NCI-H1436 treated with DMSO at 0.1 percent for 48 hours (cell line): Measurements from ENCODE around the gene SLC7A4.

ENCODE experiments used
- DNase-seq: peaks from one replicate; lab custom pipeline; 2025; lab: John Stamatoyannopoulos, UW

Gene SLC7A4

GRCh38 chr22:20983081-20983771, 49.1 kb downstream of the SLC7A4 start:
- DNase-seq = no peak

DNA sequence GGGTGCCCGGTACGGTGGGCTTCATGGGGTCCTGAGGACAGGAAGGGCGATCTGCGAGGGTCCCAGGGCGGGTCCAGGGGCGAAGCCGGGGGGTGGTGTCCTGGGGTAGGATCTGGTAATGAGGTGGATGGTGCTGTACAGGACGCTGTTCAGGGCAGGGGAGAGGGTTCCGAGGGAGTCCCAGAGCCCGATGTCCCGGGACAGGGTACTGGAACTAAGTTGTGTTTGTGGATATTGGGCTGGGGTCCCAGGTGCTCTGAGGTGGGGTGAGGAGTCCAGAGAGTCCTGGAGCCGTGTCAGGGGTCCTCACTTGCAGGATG, 49.8 kb downstream of the SLC7A4 start:
- no peak for DNase-seq

DNA sequence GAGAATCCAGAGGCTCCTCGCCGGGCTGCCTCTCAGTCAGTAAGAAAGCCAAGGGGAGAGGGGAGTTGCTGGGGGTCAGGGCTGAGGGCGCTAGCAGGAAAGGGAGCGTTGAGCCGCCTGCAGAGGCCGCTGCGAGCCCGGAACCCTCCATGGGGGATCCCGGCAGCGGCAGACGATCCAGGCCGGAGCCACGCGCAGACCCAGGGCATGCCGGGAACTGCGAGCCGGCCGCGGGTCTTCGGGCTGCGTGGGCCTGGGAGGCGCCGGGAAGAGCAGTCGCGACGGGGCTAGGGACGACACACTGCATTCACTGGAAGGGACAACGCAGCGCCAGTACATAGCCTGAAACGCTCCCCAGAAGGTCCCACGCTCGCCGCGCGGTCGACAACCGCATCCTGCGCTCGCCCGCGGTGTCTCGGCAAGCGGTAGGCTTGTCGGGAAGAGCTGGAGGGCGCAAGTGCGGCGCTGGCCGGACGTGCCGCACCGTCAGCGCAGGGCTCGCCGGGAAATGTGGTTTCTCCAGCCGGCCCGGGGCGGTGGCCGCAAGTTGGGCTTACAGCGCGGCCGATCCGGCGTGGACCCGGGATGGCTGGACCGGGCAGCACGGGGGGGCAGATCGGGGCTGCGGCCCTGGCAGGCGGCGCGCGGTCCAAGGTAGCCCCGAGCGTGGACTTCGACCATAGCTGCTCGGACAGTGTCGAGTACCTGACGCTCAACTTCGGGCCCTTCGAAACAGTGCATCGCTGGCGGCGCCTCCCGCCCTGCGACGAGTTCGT, 50.4 kb downstream of the SLC7A4 start, which contains the start of gene LZTR1:
Gene LZTR1, plus strand, starts transcription at position 511 of the 776 bp plus-strand sequence. Its CDS starts 75 bp downstream, at position 586.
- peak; percentile 24 for DNase-seq

DNA sequence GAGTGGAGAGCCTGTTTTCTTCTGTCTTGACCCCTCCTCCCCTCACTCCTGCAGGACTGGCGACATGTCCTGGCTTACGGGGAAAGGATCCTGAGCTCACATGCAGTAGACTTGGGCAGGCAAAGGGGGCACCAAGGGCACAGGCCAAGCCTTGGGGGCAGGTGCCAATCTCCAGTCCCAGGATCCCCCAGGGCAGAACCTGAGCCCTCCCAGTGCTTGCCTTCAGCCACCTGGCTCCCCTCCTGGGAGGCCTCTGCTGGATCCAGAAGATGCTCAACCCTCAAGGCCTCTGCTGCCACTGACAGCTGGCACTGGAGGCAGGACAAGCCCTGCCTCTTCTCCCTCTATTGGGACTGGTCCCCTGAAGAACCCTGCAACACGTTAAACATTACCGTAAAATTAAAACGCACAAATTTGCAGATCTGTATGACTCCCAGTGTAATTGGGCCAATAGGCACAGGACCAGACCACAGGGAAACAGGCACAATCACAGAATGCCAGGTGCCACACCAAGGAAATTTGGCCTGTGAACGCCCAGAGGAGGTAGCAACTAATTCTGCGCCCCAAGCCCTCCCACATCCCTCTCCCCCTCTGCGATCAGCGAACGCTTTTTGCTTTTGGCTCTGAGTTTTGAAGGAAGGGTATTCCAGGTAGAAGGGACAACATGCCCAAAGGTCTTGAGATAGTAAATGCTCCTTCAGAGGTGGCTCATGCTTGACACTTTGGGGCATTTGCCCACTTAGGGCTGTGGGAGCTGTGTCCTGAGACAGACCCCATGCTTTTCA, 51.2 kb downstream of the SLC7A4 start:
- no peak for DNase-seq

GRCh38 chr22:20980523-20980922, 51.8 kb downstream of the SLC7A4 start:
- DNase-seq = no peak

GRCh38 chr22:20979940-20980453, 52.4 kb downstream of the SLC7A4 start:
- DNase-seq = no peak

GRCh38 chr22:20979243-20979809, 53.0 kb downstream of the SLC7A4 start:
- DNase-seq = no peak
